Ascending aorta (tissue), 2 donors: ENCODE measurements around the gene SMPD3. TPM values are rescaled to one million over a fixed set of nuclear protein-coding genes. Genes with fewer than 3 reads are reported as not detected.

Source experiments
- DNase-seq, 2 donors: peaks; one replicate each; pipeline ENCODE4 v3.0.0-alpha.2; 2019; ENCODE audit warnings: low spot score in 2 of 2
- H3K27ac ChIP-seq, 2 donors: fragments of 200-600 bp; sonication (generic); one replicate each; pipeline ENCODE4 v1.5.1; 2016 to 2017; ENCODE audit warnings: mild to moderate bottlenecking in 1 of 2
- H3K27me3 ChIP-seq: fragments of 200-600 bp; sonication (generic); one replicate; pipeline ENCODE4 v1.5.1; 2017
- H3K36me3 ChIP-seq, 2 donors: fragments of 200-600 bp; sonication (generic); one replicate each; pipeline ENCODE4 v1.5.1; 2016
- H3K4me1 ChIP-seq, 2 donors: fragments of 200-600 bp; sonication (generic); one replicate each; pipeline ENCODE4 v1.5.1; 2016 to 2017; ENCODE audit warnings: mild to moderate bottlenecking in 1 of 2
- H3K4me3 ChIP-seq, 2 donors: fragments of 200-600 bp; sonication (generic); one replicate each; pipeline ENCODE4 v1.5.1; 2016 to 2017; ENCODE audit warnings: mild to moderate bottlenecking in 1 of 2
- H3K9me3 ChIP-seq, 2 donors: fragments of 200-600 bp; sonication (generic); one replicate each; pipeline ENCODE4 v1.5.1; 2016
- CTCF ChIP-seq, 3 experiments: fragments of 200-600 bp in 2 of 3; fragments of 450-650 bp in 1 of 3; sonication (generic) in 2 of 3; IDR thresholded peaks; one replicate each; pipeline ENCODE4 v1.5.1; 2016 to 2019; ENCODE audit warnings: antibody characterized with exemption in 3 of 3, mild to moderate bottlenecking in 1 of 3, moderate library complexity in 1 of 3
- intact Hi-C: fragments of 100-400 bp; cut with DNase I; formaldehyde crosslinking; loops from one replicate; pipeline ENCODE4 v1.15.1; 2023
- total RNA-seq: library from RNA; depleted of rRNA; stranded (reverse); fragments of >200 nt; gene quantifications from one replicate; pipeline ENCODE4 v1.1.0, GENCODE V29; 2016

SMPD3 gene
- total RNA-seq, 1 donor from 2014 or later: not detected

GRCh38 chr16:68468842-68469241, 20.5 kb upstream of the SMPD3 start:
- Histone ChIP-seq H3K4me1 (peaks cover 0 to 3% of the 10 kb centered on the region in 2 donors), H3K27ac (no peak overlapping the region), H3K36me3 (no peaks in the 10 kb centered on the region), H3K4me3 (no peak overlapping the region), H3K9me3 (no peaks in the 10 kb centered on the region), H3K27me3 (no peaks in the 10 kb centered on the region)
- intact Hi-C loops: no loop called here
- no peak for TF ChIP-seq CTCF (IDR thresholded peaks at IDR 0.05)
- DNase-seq: no peak

GRCh38 chr16:68466174-68466573, 17.9 kb upstream of the SMPD3 start:
- no peak for DNase-seq
- Histone ChIP-seq H3K9me3 (no peaks in the 10 kb centered on the region), H3K4me1 (peaks cover 0 to 3% of the 10 kb centered on the region in 2 donors), H3K4me3 (no peak overlapping the region), H3K36me3 (no peaks in the 10 kb centered on the region), H3K27me3 (no peaks in the 10 kb centered on the region), H3K27ac (no peak overlapping the region)
- TF ChIP-seq CTCF (IDR thresholded peaks at IDR 0.05): no peak
- intact Hi-C loops: no loop called here

- intact Hi-C loops: no loop called here
Measured at GRCh38 chr16:68463904-68464303, 15.6 kb upstream of the SMPD3 start.

GRCh38 chr16:68460067-68460466, 11.8 kb upstream of the SMPD3 start:
- Histone ChIP-seq H3K27me3 (no peaks in the 10 kb centered on the region), H3K9me3 (no peaks in the 10 kb centered on the region), H3K4me1 (no peaks in the 10 kb centered on the region), H3K36me3 (no peaks in the 10 kb centered on the region), H3K27ac (no peak overlapping the region), H3K4me3 (no peak overlapping the region)
- DNase-seq: no peak
- intact Hi-C loops: no loop called here
- TF ChIP-seq CTCF (IDR thresholded peaks at IDR 0.05): no peak

More at GRCh38 chr16:68463904-68464303, 15.6 kb upstream of the SMPD3 start:
- Histone ChIP-seq H3K4me1 (no peaks in the 10 kb centered on the region), H3K9me3 (no peaks in the 10 kb centered on the region), H3K27me3 (no peaks in the 10 kb centered on the region), H3K27ac (no peak overlapping the region), H3K4me3 (no peak overlapping the region), H3K36me3 (no peaks in the 10 kb centered on the region)
- no peak for TF ChIP-seq CTCF (IDR thresholded peaks at IDR 0.05)
- DNase-seq: no peak

- no peak for DNase-seq
- no peaks in the 10 kb centered on the region for H3K36me3 ChIP-seq
- intact Hi-C loops: no loop called here
- no peak for TF ChIP-seq CTCF (IDR thresholded peaks at IDR 0.05)
- no peaks in the 10 kb centered on the region for H3K4me1 ChIP-seq
- no peaks in the 10 kb centered on the region for H3K9me3 ChIP-seq
- no peak overlapping the region for H3K4me3 ChIP-seq
- no peaks in the 10 kb centered on the region for H3K27me3 ChIP-seq
- H3K27ac ChIP-seq: no peak overlapping the region
Measured at GRCh38 chr16:68459457-68459856, 11.1 kb upstream of the SMPD3 start.

GRCh38 chr16:68458551-68458950, 10.2 kb upstream of the SMPD3 start:
- Histone ChIP-seq H3K36me3 (no peaks in the 10 kb centered on the region), H3K4me1 (no peaks in the 10 kb centered on the region), H3K27ac (no peak overlapping the region), H3K4me3 (no peak overlapping the region), H3K9me3 (no peaks in the 10 kb centered on the region), H3K27me3 (no peaks in the 10 kb centered on the region)
- no peak for DNase-seq
- intact Hi-C loops: no loop called here
- TF ChIP-seq CTCF (IDR thresholded peaks at IDR 0.05): no peak
